ENCODE results near the gene LANCL2.
A peak's percentile ranks its signal among the peaks of the same experiment; 100 is the strongest.
"Not testable (repeated sequence)": the region's sequence is repeated elsewhere in the genome, so short reads cannot be mapped to it uniquely, and the experiment has no call there.

Gene LANCL2

GRCh38 chr7:55402506-55402905 lies 37.4 kb downstream of the LANCL2 start:
- not testable (repeated sequence) for DNase-seq (ENCODE audit: low read depth, low spot score)

GRCh38 chr7:55405856-55406541 lies 40.9 kb downstream of the LANCL2 start:
- no peak for DNase-seq (ENCODE audit: low read depth, low spot score)

- DNase-seq (ENCODE audit: low read depth, low spot score), result no peak
Observed at GRCh38 chr7:55409482-55410225, 44.5 kb downstream of the LANCL2 start.

GRCh38 chr7:55410667-55411239 lies 45.6 kb downstream of the LANCL2 start:
- no peak for DNase-seq (ENCODE audit: low read depth, low spot score)

- no peak for DNase-seq (ENCODE audit: low read depth, low spot score)
Observed at GRCh38 chr7:55411844-55412243, 46.7 kb downstream of the LANCL2 start.

- no peak for DNase-seq (ENCODE audit: low read depth, low spot score)
Observed at GRCh38 chr7:55413442-55413841, 48.3 kb downstream of the LANCL2 start.

- peak; percentile 69 for DNase-seq (ENCODE audit: low read depth, low spot score)
Observed at GRCh38 chr7:55415173-55415778, 50.1 kb downstream of the LANCL2 start.

GRCh38 chr7:55417456-55417855 lies 52.3 kb downstream of the LANCL2 start:
- DNase-seq (ENCODE audit: low read depth, low spot score), result not testable (repeated sequence)

GRCh38 chr7:55420530-55420929 lies 55.4 kb downstream of the LANCL2 start:
- no peak for DNase-seq (ENCODE audit: low read depth, low spot score)

- no peak for DNase-seq (ENCODE audit: low read depth, low spot score)
Observed at GRCh38 chr7:55423277-55423711, 58.2 kb downstream of the LANCL2 start.

- no peak for DNase-seq (ENCODE audit: low read depth, low spot score)
Observed at GRCh38 chr7:55423891-55424290, 58.8 kb downstream of the LANCL2 start.

- no peak for DNase-seq (ENCODE audit: low read depth, low spot score)
Observed at GRCh38 chr7:55425141-55425752, 60.1 kb downstream of the LANCL2 start.

- DNase-seq (ENCODE audit: low read depth, low spot score), result no peak
Observed at GRCh38 chr7:55426676-55427075, 61.5 kb downstream of the LANCL2 start.

GRCh38 chr7:55427342-55427741 lies 62.2 kb downstream of the LANCL2 start:
- no peak for DNase-seq (ENCODE audit: low read depth, low spot score)

- DNase-seq (ENCODE audit: low read depth, low spot score), result no peak
Observed at GRCh38 chr7:55427800-55428199, 62.7 kb downstream of the LANCL2 start.

GRCh38 chr7:55429835-55430499 lies 64.8 kb downstream of the LANCL2 start:
- DNase-seq (ENCODE audit: low read depth, low spot score), result no peak

GRCh38 chr7:55431898-55432297 lies 66.8 kb downstream of the LANCL2 start:
- no peak for DNase-seq (ENCODE audit: low read depth, low spot score)

GRCh38 chr7:55432506-55432905 lies 67.4 kb downstream of the LANCL2 start:
- no peak for DNase-seq (ENCODE audit: low read depth, low spot score)

- DNase-seq (ENCODE audit: low read depth, low spot score), result no peak
Observed at GRCh38 chr7:55432939-55433784, 68.0 kb downstream of the LANCL2 start.

- DNase-seq (ENCODE audit: low read depth, low spot score), result no peak
Observed at GRCh38 chr7:55435466-55435865, 70.3 kb downstream of the LANCL2 start.
